H54 (cell line): Measurements from ENCODE around the gene DNAJC18.

Experiments
- DNase-seq: peaks from one replicate; pipeline ENCODE4 v3.0.0; 2011; ENCODE audit warnings: low spot score, mixed read lengths; ENCODE audit not compliant: insufficient read length
- FAIRE-seq: peaks from 3 replicates; lab custom pipeline; 2011; peaks lifted over from hg19 to GRCh38; lab: Jason Lieb, UNC
- POLR2A ChIP-seq: IDR thresholded peaks from 2 replicates; pipeline ENCODE4 v1.6.1; 2011; ENCODE audit warnings: low read depth, mild to moderate bottlenecking, low read length

Gene DNAJC18

GRCh38 chr5:139473105-139473504 lies 33.8 kb upstream of the DNAJC18 start:
- FAIRE-seq (no peak), DNase-seq (no peak)
- no peak for TF ChIP-seq POLR2A

GRCh38 chr5:139472386-139473030 lies 33.2 kb upstream of the DNAJC18 start:
- no peak for FAIRE-seq
- no peak for DNase-seq
- TF ChIP-seq POLR2A: no peak

GRCh38 chr5:139470821-139471300 lies 31.5 kb upstream of the DNAJC18 start, which contains the start of gene SMIM33:
TSS of gene SMIM33 (plus strand) at chr5:139471004. CDS start at chr5:139471122, 118 bp downstream.
- no peak for FAIRE-seq
- no peak for DNase-seq
- no peak for TF ChIP-seq POLR2A

GRCh38 chr5:139468421-139468931 lies 29.2 kb upstream of the DNAJC18 start:
- FAIRE-seq (no peak), DNase-seq (no peak)
- no peak for TF ChIP-seq POLR2A

GRCh38 chr5:139462586-139463276 lies 23.4 kb upstream of the DNAJC18 start, which contains the start of gene ECSCR:
TSS of gene ECSCR (minus strand) at chr5:139462743. CDS start at chr5:139462670, 73 bp downstream.
- DNase-seq (no peak), FAIRE-seq (no peak)
- TF ChIP-seq POLR2A: no peak

GRCh38 chr5:139461698-139462097 lies 22.4 kb upstream of the DNAJC18 start:
- DNase-seq: peak; percentile 75
- FAIRE-seq: no peak
- no peak for TF ChIP-seq POLR2A

GRCh38 chr5:139461176-139461575 lies 21.9 kb upstream of the DNAJC18 start:
- no peak for FAIRE-seq
- no peak for DNase-seq
- TF ChIP-seq POLR2A: no peak

GRCh38 chr5:139460455-139460854 lies 21.1 kb upstream of the DNAJC18 start:
- no peak for TF ChIP-seq POLR2A
- DNase-seq (no peak), FAIRE-seq (no peak)

- DNase-seq: no peak
- TF ChIP-seq POLR2A: no peak
Measured at GRCh38 chr5:139459451-139459934, 20.2 kb upstream of the DNAJC18 start.

GRCh38 chr5:139458580-139459407 lies 19.5 kb upstream of the DNAJC18 start:
- FAIRE-seq (no peak), DNase-seq (peak; percentile 76)
- TF ChIP-seq POLR2A: no peak

More at GRCh38 chr5:139459451-139459934, 20.2 kb upstream of the DNAJC18 start:
- no peak for FAIRE-seq

GRCh38 chr5:139457653-139458306 lies 18.5 kb upstream of the DNAJC18 start:
- DNase-seq (no peak), FAIRE-seq (no peak)
- TF ChIP-seq POLR2A: no peak

GRCh38 chr5:139457241-139457640 lies 17.9 kb upstream of the DNAJC18 start:
- TF ChIP-seq POLR2A: no peak
- FAIRE-seq (no peak), DNase-seq (no peak)

- DNase-seq: no peak
- no peak for TF ChIP-seq POLR2A
- FAIRE-seq: no peak
Measured at GRCh38 chr5:139456776-139457175, 17.5 kb upstream of the DNAJC18 start.
